Adrenal gland (tissue), 5 donors: ENCODE data around the gene XPC.

Source experiments
- CTCF ChIP-seq, 6 experiments: fragments of 450-650 bp in 4 of 6; fragments of 200-600 bp in 2 of 6; sonication (generic) in 1 of 6; IDR thresholded peaks; 1 replicate in 5 of 6; 2 replicates in 1 of 6; pipeline versions ENCODE4 v1.5.1 to v1.8.0; 2016 to 2021; ENCODE audit warnings: antibody characterized with exemption in 6 of 6, mild to moderate bottlenecking in 2 of 6, moderate library complexity in 1 of 6
- POLR2A ChIP-seq, 2 donors: fragments of 450-650 bp; IDR thresholded peaks; one replicate each; pipeline ENCODE4 v1.6.1; 2017; ENCODE audit warnings: antibody characterized with exemption in 2 of 2, mild to moderate bottlenecking in 2 of 2, moderate library complexity in 1 of 2
- donor health status: DM: no; HTN: no; CAD: no.

- TF ChIP-seq CTCF (IDR thresholded peaks at IDR 0.05): no peak
- TF ChIP-seq POLR2A (IDR thresholded peaks at IDR 0.05): no peak
Measured at GRCh38 chr3:14152963-14153355, 25.4 kb downstream of the XPC start.
